Retinal pigment epithelial cell (primary cell): ENCODE results near the gene RCC1.

Experiments used
- DNase-seq: peaks from one replicate; pipeline ENCODE4 v3.0.0-alpha.2; 2010; ENCODE audit warnings: low read depth
- H3K4me3 ChIP-seq: 2 replicates; pipeline ENCODE4 v1.5.1; 2011; ENCODE audit warnings: mild to moderate bottlenecking, low read length, control low read depth, moderate library complexity
- TF ChIP-seq, protein P1 (sequence below): conservative IDR thresholded peaks from 2 replicates; pipeline ENCODE4 v1.5.1; 2011; ENCODE audit warnings: low read depth, low read length, control low read depth, inconsistent platforms

RCC1 gene

GRCh38 chr1:28577052-28577678, 71.3 kb downstream of the RCC1 start:
- DNase-seq, result no peak
- H3K4me3 ChIP-seq, result no peak overlapping the region
- TF ChIP-seq, protein P1, sequence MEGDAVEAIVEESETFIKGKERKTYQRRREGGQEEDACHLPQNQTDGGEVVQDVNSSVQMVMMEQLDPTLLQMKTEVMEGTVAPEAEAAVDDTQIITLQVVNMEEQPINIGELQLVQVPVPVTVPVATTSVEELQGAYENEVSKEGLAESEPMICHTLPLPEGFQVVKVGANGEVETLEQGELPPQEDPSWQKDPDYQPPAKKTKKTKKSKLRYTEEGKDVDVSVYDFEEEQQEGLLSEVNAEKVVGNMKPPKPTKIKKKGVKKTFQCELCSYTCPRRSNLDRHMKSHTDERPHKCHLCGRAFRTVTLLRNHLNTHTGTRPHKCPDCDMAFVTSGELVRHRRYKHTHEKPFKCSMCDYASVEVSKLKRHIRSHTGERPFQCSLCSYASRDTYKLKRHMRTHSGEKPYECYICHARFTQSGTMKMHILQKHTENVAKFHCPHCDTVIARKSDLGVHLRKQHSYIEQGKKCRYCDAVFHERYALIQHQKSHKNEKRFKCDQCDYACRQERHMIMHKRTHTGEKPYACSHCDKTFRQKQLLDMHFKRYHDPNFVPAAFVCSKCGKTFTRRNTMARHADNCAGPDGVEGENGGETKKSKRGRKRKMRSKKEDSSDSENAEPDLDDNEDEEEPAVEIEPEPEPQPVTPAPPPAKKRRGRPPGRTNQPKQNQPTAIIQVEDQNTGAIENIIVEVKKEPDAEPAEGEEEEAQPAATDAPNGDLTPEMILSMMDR, result no peak

GRCh38 chr1:28577738-28578536, 72.1 kb downstream of the RCC1 start:
- TF ChIP-seq, protein P1, result no peak
- H3K4me3 ChIP-seq, result no peak overlapping the region
- no peak for DNase-seq

GRCh38 chr1:28578696-28579218, 72.9 kb downstream of the RCC1 start:
- H3K4me3 ChIP-seq, result no peak overlapping the region
- TF ChIP-seq, protein P1, result no peak
- DNase-seq, result no peak

DNA sequence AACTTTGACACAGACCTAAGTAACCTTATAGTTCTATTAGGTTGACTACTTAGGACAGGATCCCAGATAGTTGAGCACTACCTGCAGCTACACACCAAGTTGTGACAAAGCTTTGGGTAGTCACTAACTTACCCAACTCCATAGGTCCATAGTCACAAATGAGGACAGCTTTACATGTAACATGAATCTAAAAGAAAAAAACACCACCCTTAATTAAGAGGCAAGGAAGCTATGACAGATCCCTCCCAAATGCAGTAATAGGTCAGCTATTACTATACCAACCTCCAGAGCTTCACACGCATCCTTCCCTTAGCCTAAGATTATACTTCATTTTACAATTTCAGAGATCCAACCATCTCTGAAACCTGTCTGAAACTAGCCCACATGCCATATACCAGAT, 73.6 kb downstream of the RCC1 start:
- TF ChIP-seq, protein P1, result no peak
- DNase-seq, result no peak
- H3K4me3 ChIP-seq, result peak overlapping the region; percentile 98

DNA sequence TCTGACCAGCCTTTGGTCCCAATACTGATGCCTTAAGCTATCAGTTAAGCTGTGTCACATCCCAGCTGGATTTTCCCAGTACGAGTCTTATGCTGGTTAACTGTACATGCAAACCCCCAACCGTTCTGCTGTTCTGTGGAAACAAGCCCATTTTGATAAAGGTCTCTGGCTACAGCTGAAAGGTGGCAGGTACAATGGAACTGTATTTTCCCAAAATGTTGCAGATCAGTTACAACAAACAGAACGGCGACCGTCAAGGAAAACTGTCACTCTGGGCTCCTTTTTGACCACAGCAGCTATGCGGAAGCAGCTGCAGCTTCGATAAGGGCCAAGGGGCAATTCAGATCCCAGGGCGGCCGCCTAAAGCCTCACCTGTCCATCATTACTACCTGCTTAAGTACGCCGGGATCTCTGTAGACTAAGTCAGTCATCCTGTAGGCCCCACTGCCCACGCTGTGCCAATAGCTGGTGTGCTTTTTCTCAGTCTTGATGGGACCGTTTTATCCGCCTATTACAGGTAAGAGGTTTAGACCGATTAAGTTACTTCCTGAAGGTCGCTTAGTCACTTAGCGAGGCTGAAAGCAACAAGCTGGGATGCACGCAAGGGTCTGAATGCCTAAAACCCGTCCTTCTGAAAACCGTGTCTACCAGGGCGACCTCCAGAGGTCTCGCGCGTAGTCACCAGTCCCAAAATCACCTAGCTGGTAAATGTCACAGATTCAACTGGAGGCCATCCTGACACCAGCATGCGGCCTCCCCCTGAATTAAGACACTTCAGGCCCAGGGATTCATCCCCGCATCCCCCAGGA, 75.1 kb downstream of the RCC1 start:
- H3K4me3 ChIP-seq, result peak overlapping the region; percentile 98
- TF ChIP-seq, protein P1, result peak; percentile 23
- DNase-seq, result no peak

DNA sequence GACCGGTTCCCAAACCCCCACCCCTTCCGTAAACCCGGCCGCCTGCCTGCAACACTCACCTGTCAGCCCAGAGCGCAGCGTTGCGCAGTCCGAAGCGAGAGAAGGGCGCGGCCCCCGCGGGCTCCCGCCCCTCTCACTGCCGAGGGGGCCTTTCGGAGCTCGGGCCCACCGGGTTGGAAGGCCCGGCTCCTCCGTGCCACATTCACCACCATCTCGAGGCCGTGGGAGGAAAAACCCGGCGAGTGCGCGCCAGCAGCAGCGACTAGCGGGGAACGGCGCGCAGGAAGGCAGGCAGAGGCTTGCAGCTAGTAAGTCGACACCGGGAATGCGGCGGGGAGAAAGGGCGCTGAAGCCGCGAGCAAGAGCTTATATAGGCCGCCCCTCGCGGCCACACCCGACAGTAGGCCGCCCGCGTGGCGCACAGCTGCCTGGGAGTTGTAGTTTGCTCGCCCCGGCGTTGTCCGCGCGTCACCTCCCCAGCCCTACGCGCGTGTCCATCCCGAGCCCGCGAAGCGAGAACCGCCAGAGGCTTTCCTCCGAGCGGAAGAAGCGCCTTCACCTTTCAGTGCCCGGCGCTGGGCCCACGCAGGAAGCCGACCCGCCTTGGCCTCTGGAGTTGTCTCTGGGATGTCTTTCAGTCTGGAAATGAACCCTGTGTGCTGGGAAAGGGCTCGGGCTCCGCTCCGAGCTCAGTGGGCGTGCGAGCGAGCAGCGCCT, 75.8 kb downstream of the RCC1 start:
- H3K4me3 ChIP-seq, result peak overlapping the region; percentile 98
- TF ChIP-seq, protein P1, result no peak
- DNase-seq, result peak; percentile 78
